Loucy (cell line): Measurements from ENCODE around the gene CPT1B.
A peak's percentile ranks its signal among the peaks of the same experiment; 100 is the strongest.

Experiments
- H2AFZ ChIP-seq: fragments of 200-600 bp; sonication (generic); 2 replicates; pipeline ENCODE4 v1.6.0; 2016; ENCODE audit warnings: antibody characterized with exemption, mild to moderate bottlenecking, low read length, moderate library complexity
- H3F3A ChIP-seq: fragments of 200-600 bp; 2 replicates; pipeline ENCODE4 v1.6.0; 2016; ENCODE audit warnings: antibody characterized with exemption, low read depth, mild to moderate bottlenecking
- H3K27me3 ChIP-seq: fragments of 200-600 bp; sonication (generic); 2 replicates; pipeline ENCODE4 v1.6.1; 2014; ENCODE audit warnings: low read length, mild to moderate bottlenecking; ENCODE audit not compliant: insufficient read depth, poor library complexity, severe bottlenecking
- H3K36me3 ChIP-seq: fragments of 200-600 bp; sonication (generic); 2 replicates; pipeline ENCODE4 v1.6.1; 2016; ENCODE audit warnings: low read length; ENCODE audit not compliant: insufficient read depth
- H3K4me1 ChIP-seq: fragments of 200-600 bp; sonication (generic); 2 replicates; pipeline ENCODE4 v1.5.1; 2014; ENCODE audit warnings: low read length, mild to moderate bottlenecking; ENCODE audit not compliant: insufficient read depth, poor library complexity, severe bottlenecking
- H3K4me2 ChIP-seq: fragments of 200-600 bp; sonication (generic); 2 replicates; pipeline ENCODE4 v1.6.0; 2014; ENCODE audit warnings: antibody characterized with exemption, low read length, low read depth, mild to moderate bottlenecking; ENCODE audit not compliant: poor library complexity, severe bottlenecking
- H3K4me3 ChIP-seq: fragments of 200-600 bp; sonication (generic); 2 replicates; pipeline ENCODE4 v1.5.1; 2014; ENCODE audit warnings: low read length, mild to moderate bottlenecking, mixed read lengths; ENCODE audit not compliant: poor library complexity, severe bottlenecking
- H3K79me2 ChIP-seq: fragments of 200-600 bp; sonication (generic); 2 replicates; pipeline ENCODE4 v1.6.1; 2014; ENCODE audit warnings: low read length; ENCODE audit not compliant: insufficient read depth
- H3K9ac ChIP-seq: fragments of 200-600 bp; sonication (generic); 2 replicates; pipeline ENCODE4 v1.6.0; 2014; ENCODE audit warnings: mild to moderate bottlenecking, low read depth, low read length, moderate library complexity; ENCODE audit not compliant: poor library complexity, severe bottlenecking
- H3K9me2 ChIP-seq: fragments of 200-600 bp; sonication (generic); replicated peaks from 2 replicates; pipeline ENCODE4 v1.6.1; 2016; ENCODE audit warnings: low read depth, low read length, mixed read lengths
- H3K9me3 ChIP-seq: fragments of 200-600 bp; sonication (generic); 2 replicates; pipeline ENCODE4 v1.6.1; 2014; ENCODE audit warnings: mild to moderate bottlenecking, antibody characterized with exemption, low read length, low read depth; ENCODE audit not compliant: insufficient read depth
- H4K20me1 ChIP-seq: fragments of 200-600 bp; sonication (generic); 2 replicates; pipeline ENCODE4 v1.6.0; 2014; ENCODE audit warnings: antibody characterized with exemption, low read length, mild to moderate bottlenecking; ENCODE audit not compliant: insufficient read depth, poor library complexity, severe bottlenecking
- CTCF ChIP-seq: fragments of 200-600 bp; sonication (generic); conservative IDR thresholded peaks from 2 replicates; pipeline ENCODE4 v1.5.1; 2014; ENCODE audit warnings: mild to moderate bottlenecking, antibody characterized with exemption, low read length
- EZH2phosphoT487 ChIP-seq: fragments of 200-600 bp; IDR thresholded peaks from 2 replicates; pipeline ENCODE4 v1.6.1; 2018; ENCODE audit warnings: antibody characterized with exemption, mild to moderate bottlenecking, moderate library complexity, borderline replicate concordance

The CPT1B gene

GRCh38 chr22:50550395-50550794 is 27.8 kb downstream of the CPT1B start:
- no peaks in the 10 kb centered on the region for H4K20me1 ChIP-seq
- H3K27me3 ChIP-seq, result no peaks in the 10 kb centered on the region
- no peak overlapping the region for H3K4me2 ChIP-seq
- no peaks in the 10 kb centered on the region for H3K9me3 ChIP-seq
- peaks cover 21% of the 10 kb centered on the region for H3K4me1 ChIP-seq
- H3K9me2 ChIP-seq, result no peaks in the 10 kb centered on the region
- no peaks in the 10 kb centered on the region for H3F3A ChIP-seq
- H3K4me3 ChIP-seq, result no peak overlapping the region
- H2AFZ ChIP-seq, result no peak overlapping the region
- TF ChIP-seq EZH2phosphoT487, result no peak
- peaks cover 6% of the 10 kb centered on the region; the same call in 1 of the 2 replicates for H3K79me2 ChIP-seq
- H3K36me3 ChIP-seq, result no peaks in the 10 kb centered on the region
- no peak overlapping the region for H3K9ac ChIP-seq

GRCh38 chr22:50548921-50549790 is 29.1 kb downstream of the CPT1B start:
- Histone ChIP-seq H3K27me3 (no peaks in the 10 kb centered on the region), H3K79me2 (peaks cover 6% of the 10 kb centered on the region; the same call in 1 of the 2 replicates), H2AFZ (peak overlapping the region; percentile 85), H3K4me2 (peak overlapping the region; percentile 83), H3K9ac (peak overlapping the region; percentile 77), H3K4me3 (peak overlapping the region; percentile 73), H4K20me1 (no peaks in the 10 kb centered on the region), H3K9me2 (no peaks in the 10 kb centered on the region), H3K4me1 (peaks cover 31% of the 10 kb centered on the region), H3K36me3 (no peaks in the 10 kb centered on the region), H3F3A (no peaks in the 10 kb centered on the region), H3K9me3 (no peaks in the 10 kb centered on the region)
- no peak for TF ChIP-seq CTCF

GRCh38 chr22:50548040-50548920 is 29.9 kb downstream of the CPT1B start:
- Histone ChIP-seq H3F3A (no peaks in the 10 kb centered on the region), H2AFZ (peak overlapping the region; percentile 85), H3K4me2 (peak overlapping the region; percentile 83), H3K9me3 (no peaks in the 10 kb centered on the region), H4K20me1 (no peaks in the 10 kb centered on the region), H3K4me3 (peak overlapping the region; percentile 73), H3K9ac (peak overlapping the region; percentile 77), H3K79me2 (peaks cover 6% of the 10 kb centered on the region; the same call in 1 of the 2 replicates), H3K4me1 (peaks cover 31% of the 10 kb centered on the region), H3K36me3 (no peaks in the 10 kb centered on the region), H3K27me3 (no peaks in the 10 kb centered on the region), H3K9me2 (no peaks in the 10 kb centered on the region)
- TF ChIP-seq EZH2phosphoT487 (no peak), CTCF (peak; percentile 25)
